ENCODE data around the gene SLC9A5.

The SLC9A5 gene

DNA sequence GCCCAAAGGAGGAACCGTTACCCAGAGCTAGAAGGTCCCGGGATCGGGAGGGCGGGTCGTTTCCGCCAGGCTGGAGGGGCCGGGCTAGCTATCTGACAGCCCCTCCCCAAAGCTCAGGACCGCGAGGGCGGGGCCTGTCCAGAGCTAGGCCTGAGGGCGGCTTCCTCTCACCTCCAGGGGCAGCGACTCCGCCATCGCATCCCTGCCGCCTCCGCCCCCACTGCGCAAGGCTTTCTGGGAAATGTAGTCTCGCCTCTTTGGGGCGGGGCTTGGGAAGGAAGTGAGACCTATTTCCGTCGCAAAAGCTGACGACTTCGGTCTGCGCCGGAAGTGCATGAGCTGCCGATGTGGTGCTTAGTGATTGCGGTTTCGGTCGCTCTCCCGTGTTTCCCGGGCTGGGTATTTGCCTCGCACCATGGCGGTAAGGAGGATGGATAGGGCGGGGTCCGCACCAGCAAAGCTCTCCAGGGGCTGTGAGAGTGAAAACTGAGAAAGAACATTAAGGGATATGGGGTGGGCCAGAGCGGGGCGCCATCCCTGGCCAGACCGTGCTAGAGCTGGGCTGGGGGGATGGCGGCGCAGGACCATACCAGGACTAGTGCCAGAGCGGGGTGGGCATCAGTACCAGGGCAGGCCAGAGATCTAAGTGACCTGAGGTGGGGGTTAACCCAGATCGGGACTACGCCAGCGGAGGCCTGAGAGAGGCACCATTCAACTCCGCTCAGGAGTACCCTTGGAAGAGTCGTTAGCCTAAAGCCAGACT is 21.8 kb upstream of the SLC9A5 start, which contains the start of gene TMEM208:
Gene TMEM208 (plus strand): TSS at position 327 of the 763 bp plus-strand sequence. CDS start 89 bp downstream, at position 416.
- ATAC-seq (replicated peaks; ENCODE audit: extremely low read depth, poor library complexity, severe bottlenecking) (peak; percentile 93), DNase-seq (ENCODE audit: low spot score in 2 of 2) (peak; percentile 97 to 99)
- Mint-ChIP-seq H3K4me1 (peaks cover 34% of the 10 kb centered on the region), H3K9me3 (no peaks in the 10 kb centered on the region), H3K4me3 (peak within 1 kb of the TSS; percentile 100), H3K27me3 (no peaks in the 10 kb centered on the region), H3K36me3 (ENCODE audit: insufficient read depth) (peaks cover 18% of the 10 kb centered on the region), H3K27ac (ENCODE audit: low read depth) (peak within 1 kb of the TSS; percentile 98)

DNA sequence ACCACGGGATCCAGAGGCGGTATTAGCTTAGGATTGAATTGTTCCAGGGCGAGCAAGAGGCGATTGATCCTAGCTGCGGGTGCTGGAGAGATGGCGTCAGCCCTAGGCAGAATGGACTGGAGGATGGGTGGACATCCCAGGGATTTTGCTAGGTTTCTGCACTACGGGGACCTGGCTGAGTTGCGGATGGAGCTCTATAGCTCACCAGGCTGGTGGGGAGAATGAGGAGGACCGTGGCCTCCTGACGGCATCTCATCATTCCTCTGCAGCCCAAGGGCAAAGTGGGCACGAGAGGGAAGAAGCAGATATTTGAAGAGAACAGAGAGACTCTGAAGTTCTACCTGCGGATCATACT is 21.2 kb upstream of the SLC9A5 start:
- Mint-ChIP-seq H3K4me3 (peak overlapping the region; percentile 100), H3K27me3 (no peaks in the 10 kb centered on the region), H3K9me3 (no peaks in the 10 kb centered on the region), H3K4me1 (peaks cover 34% of the 10 kb centered on the region), H3K27ac (ENCODE audit: low read depth) (peak overlapping the region; percentile 98), H3K36me3 (ENCODE audit: insufficient read depth) (peaks cover 18% of the 10 kb centered on the region)
- no peak for DNase-seq (ENCODE audit: low spot score in 2 of 2)
- no peak for ATAC-seq (replicated peaks; ENCODE audit: extremely low read depth, poor library complexity, severe bottlenecking)

DNA sequence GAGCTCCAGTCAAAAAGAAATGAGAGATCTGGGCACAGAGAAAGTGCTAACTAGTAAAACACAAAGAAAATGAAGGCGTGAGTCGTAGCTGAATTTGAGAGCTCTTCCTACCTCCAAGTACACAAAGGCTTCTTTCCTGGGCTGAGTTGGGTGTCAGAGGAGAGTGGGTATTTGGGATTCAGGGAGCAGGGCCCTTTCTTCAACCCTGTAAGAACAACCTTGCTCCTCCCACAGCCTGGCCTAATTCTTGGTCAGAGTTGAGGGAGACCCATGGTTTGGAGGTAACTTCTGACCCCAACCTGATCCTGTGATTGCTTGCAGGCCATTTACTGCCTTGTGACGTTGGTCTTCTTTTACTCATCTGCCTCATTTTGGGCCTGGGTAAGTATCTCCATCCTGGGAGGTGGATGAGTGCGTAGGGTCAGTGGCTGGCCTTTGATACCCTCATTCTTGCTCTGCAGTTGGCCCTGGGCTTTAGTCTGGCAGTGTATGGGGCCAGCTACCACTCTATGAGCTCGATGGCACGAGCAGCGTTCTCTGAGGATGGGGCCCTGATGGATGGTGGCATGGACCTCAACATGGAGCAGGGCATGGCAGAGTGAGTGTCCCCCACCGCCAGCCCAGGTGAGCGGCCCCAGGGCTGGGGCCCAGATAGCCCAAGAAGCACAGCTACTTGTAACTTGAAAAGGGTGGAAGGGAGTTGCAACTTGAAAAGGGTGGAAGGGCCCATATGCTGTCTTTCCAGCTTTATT is 20.6 kb upstream of the SLC9A5 start:
- Mint-ChIP-seq H3K9me3 (no peaks in the 10 kb centered on the region), H3K4me1 (peaks cover 34% of the 10 kb centered on the region), H3K4me3 (peak overlapping the region; percentile 100), H3K27me3 (no peaks in the 10 kb centered on the region), H3K27ac (ENCODE audit: low read depth) (peak overlapping the region; percentile 98), H3K36me3 (ENCODE audit: insufficient read depth) (peaks cover 18% of the 10 kb centered on the region)
- DNase-seq (ENCODE audit: low spot score in 2 of 2): no peak
- ATAC-seq (replicated peaks; ENCODE audit: extremely low read depth, poor library complexity, severe bottlenecking): no peak

DNA sequence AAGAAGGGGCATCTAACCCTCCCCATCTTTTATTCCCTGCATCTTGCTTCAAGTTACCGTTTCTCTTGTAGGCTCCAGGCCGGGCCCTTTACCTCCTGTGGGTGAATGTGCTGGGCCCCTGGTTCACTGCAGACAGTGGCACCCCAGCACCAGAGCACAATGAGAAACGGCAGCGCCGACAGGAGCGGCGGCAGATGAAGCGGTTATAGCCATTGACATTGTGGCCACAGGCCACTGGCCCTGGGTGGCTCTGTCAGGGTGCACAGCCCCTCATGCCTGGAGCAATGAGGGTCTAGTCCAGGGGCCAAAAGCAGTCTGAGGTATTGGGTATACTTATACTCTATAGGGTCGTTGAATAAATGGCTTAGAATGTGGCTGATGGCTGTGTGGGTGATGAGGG is 19.9 kb upstream of the SLC9A5 start:
- ATAC-seq (replicated peaks; ENCODE audit: extremely low read depth, poor library complexity, severe bottlenecking): no peak

DNA sequence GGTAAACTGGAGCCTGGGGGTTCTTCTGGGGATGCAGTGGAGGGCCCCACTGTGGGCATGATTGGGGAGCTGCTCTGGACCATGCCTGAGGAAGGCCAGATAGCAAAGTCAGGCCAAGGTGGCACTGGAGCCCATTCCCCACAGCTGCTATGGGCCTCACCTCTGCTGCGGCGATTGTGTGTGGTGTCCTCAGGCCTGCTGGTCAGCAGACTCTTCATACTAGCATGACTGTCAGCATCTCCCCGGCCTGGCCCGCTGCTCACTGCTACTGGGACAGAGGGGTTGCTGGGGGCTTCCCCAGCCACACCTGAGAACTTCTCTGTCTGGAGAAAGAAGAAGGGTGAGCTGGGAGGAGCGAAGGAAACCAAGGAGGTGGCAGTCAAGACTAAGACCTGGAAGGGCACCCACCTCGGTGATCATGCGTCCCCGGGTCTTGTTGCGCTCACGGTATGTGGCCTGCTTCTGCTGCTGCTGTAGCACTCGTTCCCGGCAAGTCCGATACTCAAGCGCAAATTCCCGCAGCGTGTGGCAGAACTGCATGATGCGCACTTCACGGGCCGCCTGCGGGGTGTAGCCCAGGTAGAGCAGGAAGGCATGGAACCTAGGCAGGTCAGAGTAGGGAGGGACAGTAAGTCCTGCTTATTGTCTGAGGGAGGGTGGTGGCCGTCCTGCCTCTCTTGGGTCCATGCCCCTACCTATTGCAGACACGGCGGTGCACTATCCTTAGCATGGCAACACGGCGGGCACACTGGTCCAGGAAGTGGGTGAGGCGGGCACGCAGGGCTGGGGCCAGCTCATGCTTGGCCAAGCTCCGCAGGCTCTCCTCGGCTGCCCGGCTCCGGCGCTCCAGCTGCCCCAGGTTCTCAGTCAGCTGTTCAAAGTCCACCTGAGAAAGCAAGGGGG is 18.6 kb upstream of the SLC9A5 start:
- H3K36me3 Mint-ChIP-seq (ENCODE audit: insufficient read depth): peaks cover 25% of the 10 kb centered on the region

More for the DNA sequence above, 19.9 kb upstream of the SLC9A5 start:
- peak overlapping the region; percentile 100 for H3K4me3 Mint-ChIP-seq
- H3K9me3 Mint-ChIP-seq: no peaks in the 10 kb centered on the region
- DNase-seq (ENCODE audit: low spot score in 2 of 2): no peak
- no peaks in the 10 kb centered on the region for H3K27me3 Mint-ChIP-seq
- H3K27ac Mint-ChIP-seq (ENCODE audit: low read depth): no peak overlapping the region
- peaks cover 20% of the 10 kb centered on the region for H3K36me3 Mint-ChIP-seq (ENCODE audit: insufficient read depth)
- H3K4me1 Mint-ChIP-seq: peaks cover 34% of the 10 kb centered on the region

DNA sequence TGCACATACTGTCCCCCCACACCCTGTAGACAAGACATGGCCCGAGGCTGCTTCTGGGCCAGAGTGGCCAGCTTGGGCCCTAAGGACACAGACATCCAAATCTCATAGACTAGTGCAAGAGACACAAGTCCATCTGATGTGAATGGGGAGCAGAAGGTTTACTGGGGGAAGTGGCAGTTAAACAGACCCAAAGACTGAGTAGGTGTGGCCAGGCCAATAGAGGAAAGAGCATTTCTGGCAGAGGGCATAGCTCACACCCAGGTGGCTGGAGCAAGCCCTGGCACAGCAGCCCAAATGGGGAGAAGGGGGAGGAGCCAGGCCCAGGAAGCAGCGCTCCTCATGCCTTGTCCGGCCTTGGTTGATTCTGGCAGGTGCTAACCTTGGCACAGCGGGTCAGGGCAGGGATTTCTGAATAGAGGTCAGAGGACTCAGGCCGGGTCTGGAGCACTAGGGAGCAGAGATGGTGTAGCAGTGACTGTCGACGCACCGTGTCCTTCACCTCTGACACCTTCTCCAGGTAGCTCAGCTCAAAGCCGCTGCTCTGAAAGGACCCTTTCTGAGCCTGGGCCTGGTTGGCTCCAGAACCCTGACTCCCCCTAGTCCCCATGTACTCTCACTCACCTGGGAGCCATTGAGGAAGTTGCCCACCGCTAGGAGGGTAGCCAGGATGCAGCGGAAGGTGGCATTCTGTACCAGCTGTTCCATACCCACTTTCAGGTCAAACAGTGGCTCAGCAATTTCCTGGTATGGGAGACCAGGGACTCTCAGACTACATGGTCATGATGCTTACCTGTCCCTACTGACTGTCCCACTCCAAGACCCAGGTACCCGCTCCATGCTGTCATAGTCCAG is 17.7 kb upstream of the SLC9A5 start:
- no peak overlapping the region for H3K4me3 Mint-ChIP-seq
- H3K27me3 Mint-ChIP-seq: no peaks in the 10 kb centered on the region
- H3K9me3 Mint-ChIP-seq: no peaks in the 10 kb centered on the region
- peaks cover 23% of the 10 kb centered on the region for H3K36me3 Mint-ChIP-seq (ENCODE audit: insufficient read depth)
- ATAC-seq (replicated peaks; ENCODE audit: extremely low read depth, poor library complexity, severe bottlenecking) (no peak), DNase-seq (ENCODE audit: low spot score in 2 of 2) (no peak)
- peaks cover 27% of the 10 kb centered on the region for H3K4me1 Mint-ChIP-seq
- no peak overlapping the region for H3K27ac Mint-ChIP-seq (ENCODE audit: low read depth)

More for the DNA sequence above, 18.6 kb upstream of the SLC9A5 start:
- no peaks in the 10 kb centered on the region for H3K27me3 Mint-ChIP-seq
- peaks cover 33% of the 10 kb centered on the region for H3K4me1 Mint-ChIP-seq
- no peak overlapping the region for H3K4me3 Mint-ChIP-seq
- no peak overlapping the region for H3K27ac Mint-ChIP-seq (ENCODE audit: low read depth)
- no peak for ATAC-seq (replicated peaks; ENCODE audit: extremely low read depth, poor library complexity, severe bottlenecking)
- DNase-seq (ENCODE audit: low spot score in 2 of 2): no peak
- no peaks in the 10 kb centered on the region for H3K9me3 Mint-ChIP-seq

DNA sequence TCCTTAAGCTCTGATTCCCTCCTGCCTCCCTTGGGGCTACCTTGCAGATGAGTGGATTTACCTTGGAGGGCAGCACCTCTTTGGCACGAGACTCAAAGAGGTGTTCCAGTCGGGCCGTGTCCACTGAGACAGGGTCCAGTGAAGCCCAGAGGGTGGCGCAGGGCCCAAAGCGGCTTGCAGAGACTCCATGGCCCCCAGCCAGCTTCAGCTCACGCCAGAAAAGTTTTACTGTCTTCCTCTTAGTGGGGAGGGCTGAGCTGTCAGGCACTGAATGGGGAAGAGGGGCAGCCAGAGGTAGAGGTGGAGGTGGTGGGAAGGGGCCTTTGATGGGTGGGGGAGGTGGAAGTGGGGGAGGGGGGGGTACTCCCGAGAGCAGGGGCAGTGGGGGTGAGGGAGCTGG is 15.2 kb upstream of the SLC9A5 start:
- no peak for ATAC-seq (replicated peaks; ENCODE audit: extremely low read depth, poor library complexity, severe bottlenecking)
- H3K27ac Mint-ChIP-seq (ENCODE audit: low read depth): no peak overlapping the region
- DNase-seq (ENCODE audit: low spot score in 2 of 2): no peak
- peaks cover 19% of the 10 kb centered on the region for H3K36me3 Mint-ChIP-seq (ENCODE audit: insufficient read depth)
- H3K9me3 Mint-ChIP-seq: no peaks in the 10 kb centered on the region
- H3K4me3 Mint-ChIP-seq: no peak overlapping the region
- no peaks in the 10 kb centered on the region for H3K27me3 Mint-ChIP-seq
- H3K4me1 Mint-ChIP-seq: peaks cover 7% of the 10 kb centered on the region

DNA sequence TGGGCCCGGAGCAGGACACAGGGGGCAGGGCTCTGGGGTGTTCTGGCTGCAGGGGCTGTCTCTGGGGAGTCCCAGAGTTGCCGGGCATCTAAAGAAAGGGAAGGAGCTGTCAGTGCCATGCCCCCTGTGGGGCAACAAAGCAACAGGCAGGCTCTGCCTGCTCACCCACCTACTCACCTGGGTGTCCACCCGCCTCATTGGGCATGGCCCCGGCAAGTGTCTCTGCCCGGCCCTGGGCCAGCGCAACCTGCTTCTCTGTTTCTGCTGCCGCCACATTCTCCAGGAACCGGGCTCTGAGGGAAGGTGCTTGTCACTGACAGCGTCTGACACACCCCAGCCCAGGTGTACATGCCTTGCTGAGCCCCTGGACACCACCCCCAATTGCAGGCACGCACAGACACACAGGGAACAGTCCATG is 14.6 kb upstream of the SLC9A5 start:
- Mint-ChIP-seq H3K27ac (ENCODE audit: low read depth) (no peak overlapping the region), H3K36me3 (ENCODE audit: insufficient read depth) (peaks cover 19% of the 10 kb centered on the region), H3K27me3 (no peaks in the 10 kb centered on the region), H3K4me3 (no peak overlapping the region), H3K9me3 (no peaks in the 10 kb centered on the region), H3K4me1 (peaks cover 7% of the 10 kb centered on the region)
- ATAC-seq (replicated peaks; ENCODE audit: extremely low read depth, poor library complexity, severe bottlenecking) (no peak), DNase-seq (ENCODE audit: low spot score in 2 of 2) (no peak)

DNA sequence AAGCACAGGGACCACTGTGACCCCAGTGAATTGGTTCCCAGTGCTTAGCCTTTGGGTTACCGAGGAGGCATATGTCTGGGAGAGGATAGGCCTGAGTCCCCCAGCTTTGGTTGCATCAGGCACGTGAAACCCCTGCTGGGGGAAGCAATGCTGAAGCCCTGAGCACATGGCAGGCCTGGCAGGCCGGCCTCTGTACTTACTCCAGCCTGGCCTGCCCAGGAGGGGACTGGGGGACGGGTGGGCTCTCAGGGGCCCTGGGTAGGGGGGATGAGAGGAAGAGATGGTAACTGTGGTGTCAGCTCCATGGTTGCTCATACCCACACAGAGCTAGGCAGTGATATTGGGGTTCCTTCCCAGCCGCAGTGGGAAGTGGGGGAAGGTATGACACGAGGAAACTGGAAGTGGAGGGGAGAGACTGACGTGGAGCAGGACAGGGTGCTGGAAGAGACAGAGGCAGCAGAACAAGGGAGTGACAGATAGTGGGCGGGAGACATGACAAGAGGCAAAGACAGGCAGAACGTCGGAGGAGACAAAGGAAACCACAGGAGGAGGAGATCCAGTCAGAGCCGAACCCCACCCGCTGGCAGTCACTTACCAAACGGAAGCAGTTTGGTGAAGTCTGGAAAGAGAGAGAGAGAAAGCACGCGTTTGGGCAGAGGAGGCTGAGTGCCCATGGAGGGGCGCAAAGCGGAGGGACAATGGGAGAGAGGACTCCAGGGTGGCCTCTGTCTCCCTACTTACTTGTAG is 12.8 kb upstream of the SLC9A5 start:
- Mint-ChIP-seq H3K36me3 (ENCODE audit: insufficient read depth) (peaks cover 17% of the 10 kb centered on the region), H3K27ac (ENCODE audit: low read depth) (peak overlapping the region; percentile 90), H3K27me3 (no peaks in the 10 kb centered on the region), H3K4me1 (peaks cover 7% of the 10 kb centered on the region), H3K9me3 (no peaks in the 10 kb centered on the region), H3K4me3 (peak overlapping the region; percentile 37)
- DNase-seq (ENCODE audit: low spot score in 2 of 2) (peak in 1 of 2 donors; percentile 23), ATAC-seq (replicated peaks; ENCODE audit: extremely low read depth, poor library complexity, severe bottlenecking) (peak; percentile 59)

DNA sequence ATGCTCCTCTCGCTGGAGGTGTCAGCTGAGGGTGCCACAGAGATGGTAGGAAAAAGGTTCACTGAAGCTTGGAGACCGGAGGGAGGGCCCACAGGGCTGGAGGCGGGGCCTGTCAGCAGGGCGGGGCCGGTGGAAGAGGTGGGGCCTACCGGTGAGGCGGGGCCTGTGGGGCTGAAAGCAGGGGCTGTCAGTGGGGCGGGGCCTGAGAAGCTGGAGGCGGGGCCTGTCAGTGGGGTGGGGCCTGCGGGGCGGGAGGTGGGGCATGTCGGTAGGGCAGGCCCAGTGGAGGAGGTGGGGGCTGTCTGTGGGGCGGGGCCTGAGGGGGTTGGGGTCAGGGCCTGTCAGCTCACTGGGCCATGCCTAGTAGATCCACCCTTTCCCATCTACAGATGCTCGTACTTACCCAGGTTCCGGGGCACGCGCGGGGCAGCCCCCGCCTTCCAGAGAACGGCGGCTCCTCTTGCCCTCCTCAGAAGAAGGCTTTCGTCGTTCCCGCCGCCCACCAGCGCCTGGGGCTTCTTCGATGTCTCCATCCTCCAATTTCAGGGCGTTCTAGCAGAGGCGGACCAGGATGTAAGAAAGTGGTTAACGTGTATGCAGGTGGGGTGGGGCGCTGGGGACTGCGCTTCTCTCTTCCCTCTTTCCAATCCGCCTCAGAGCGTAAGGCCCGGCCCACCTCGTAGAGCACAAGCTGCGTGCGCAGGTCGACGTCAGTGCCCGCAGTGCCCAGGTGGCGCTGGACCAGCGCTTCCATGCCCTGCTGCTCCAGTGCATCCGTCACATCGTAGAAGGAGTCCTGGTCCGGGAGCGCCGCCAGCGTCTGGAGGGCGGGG is 12.0 kb upstream of the SLC9A5 start:
- Mint-ChIP-seq H3K27ac (ENCODE audit: low read depth) (peak overlapping the region; percentile 90), H3K4me3 (peak overlapping the region; percentile 37), H3K9me3 (no peaks in the 10 kb centered on the region), H3K36me3 (ENCODE audit: insufficient read depth) (peaks cover 17% of the 10 kb centered on the region), H3K4me1 (peaks cover 12% of the 10 kb centered on the region), H3K27me3 (no peaks in the 10 kb centered on the region)
- peak; percentile 70 for ATAC-seq (replicated peaks; ENCODE audit: extremely low read depth, poor library complexity, severe bottlenecking)
- peak; percentile 61 to 62 for DNase-seq (ENCODE audit: low spot score in 2 of 2)

Measured in central memory CD8-positive, alpha-beta T cell (primary cell).